HG02884 (cell line): ENCODE results near the gene DUSP19.
"Not testable (repeated sequence)": the region's sequence is repeated elsewhere in the genome, so short reads cannot be mapped to it uniquely, and the experiment has no call there.

Experiments used
- ATAC-seq: cut with Tn5 transposase; IDR thresholded peaks from one replicate; pipeline ENCODE4 v1.9.1; 2021; ENCODE audit warnings: mild to moderate bottlenecking, moderate library complexity; ENCODE audit not compliant: unreplicated experiment

Gene DUSP19, protein sequence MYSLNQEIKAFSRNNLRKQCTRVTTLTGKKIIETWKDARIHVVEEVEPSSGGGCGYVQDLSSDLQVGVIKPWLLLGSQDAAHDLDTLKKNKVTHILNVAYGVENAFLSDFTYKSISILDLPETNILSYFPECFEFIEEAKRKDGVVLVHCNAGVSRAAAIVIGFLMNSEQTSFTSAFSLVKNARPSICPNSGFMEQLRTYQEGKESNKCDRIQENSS

DNA sequence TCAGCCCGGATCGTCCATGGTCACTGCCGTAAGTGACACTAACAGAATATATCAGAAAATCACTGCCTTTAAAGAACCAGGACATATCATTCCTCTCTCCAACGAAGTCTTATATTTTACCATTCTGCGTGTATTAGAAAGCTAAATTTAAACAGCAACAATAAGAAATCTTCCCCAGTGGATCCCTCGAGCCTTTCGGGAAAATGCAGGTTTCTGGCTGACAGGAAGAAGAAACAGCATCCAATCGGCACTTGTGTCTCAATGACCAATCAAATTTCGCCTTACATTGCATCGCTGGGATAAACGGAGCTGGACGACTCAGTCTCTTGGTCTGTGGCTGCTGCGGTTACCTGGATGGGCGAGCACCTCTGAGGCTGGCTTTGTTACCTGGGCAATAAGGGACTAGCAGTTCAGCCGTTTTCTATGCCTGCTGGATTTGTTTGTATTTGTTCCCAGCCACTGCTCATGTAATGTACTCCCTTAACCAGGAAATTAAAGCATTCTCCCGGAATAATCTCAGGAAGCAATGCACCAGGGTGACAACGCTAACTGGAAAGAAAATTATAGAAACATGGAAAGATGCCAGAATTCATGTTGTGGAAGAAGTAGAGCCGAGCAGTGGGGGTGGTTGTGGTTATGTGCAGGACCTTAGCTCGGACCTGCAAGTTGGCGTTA, at the start of gene DUSP19:
DUSP19 (plus strand) TSS at position 284 of the 675 bp plus-strand sequence; CDS start at position 471, 187 bp downstream.
- peak; percentile 92 for ATAC-seq

DNA sequence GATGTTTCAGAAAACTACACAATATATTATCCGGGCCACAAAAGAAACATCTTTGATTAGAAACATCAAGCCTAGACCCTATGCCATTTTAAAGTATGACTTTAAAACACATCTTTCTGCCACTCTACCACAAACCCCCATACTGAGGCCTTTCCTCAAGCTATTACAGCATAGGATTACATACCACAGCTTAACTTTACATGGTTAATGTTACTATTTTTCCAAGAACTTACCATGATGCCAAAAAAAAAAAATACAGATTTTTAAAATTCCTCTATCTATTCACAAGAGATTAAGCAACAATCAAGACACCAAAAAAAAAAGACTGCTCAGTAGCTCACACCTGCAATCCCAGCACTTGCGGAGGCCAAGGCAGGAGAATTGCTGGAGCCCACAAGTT, 49.3 kb upstream of the DUSP19 start:
- ATAC-seq: no peak

DNA sequence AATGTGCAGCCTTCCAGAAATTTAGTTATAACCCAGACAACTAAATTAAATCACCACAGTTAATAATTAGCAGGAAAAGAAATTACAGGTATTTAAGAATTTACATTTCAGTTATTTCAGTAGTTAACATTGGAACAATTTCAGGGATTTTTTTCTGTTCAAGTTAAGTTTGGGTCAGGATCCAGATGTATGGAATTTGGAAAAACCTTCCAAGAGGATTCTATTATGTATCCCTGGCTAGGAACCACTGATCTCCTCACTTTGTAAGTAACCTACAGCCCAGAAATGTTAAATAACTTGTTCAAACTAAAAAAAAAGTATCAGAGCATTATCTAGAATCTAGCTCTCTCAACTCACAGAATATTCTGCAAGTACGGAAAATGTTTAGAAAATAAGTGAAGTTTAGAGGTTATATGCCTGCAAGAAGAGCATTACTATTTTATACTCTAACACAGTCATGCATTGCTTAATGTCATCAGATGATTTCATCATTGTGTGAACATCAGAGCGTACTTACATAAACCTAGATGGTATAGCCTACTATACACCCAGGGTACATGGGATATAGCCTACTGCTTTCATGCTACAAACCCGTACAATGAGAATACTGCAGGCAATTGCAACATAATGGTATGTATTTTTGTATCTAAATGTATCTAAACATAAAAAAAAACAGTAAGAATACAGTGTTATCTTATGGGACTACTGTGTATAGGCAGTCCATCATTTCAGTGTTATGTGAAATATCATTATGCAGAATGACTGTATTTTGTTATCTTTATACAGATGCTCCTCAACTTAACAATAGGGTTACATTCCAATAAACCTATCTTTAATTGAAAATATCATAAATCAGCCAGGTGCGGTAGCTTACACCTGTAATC, 46.4 kb upstream of the DUSP19 start:
- no peak for ATAC-seq

DNA sequence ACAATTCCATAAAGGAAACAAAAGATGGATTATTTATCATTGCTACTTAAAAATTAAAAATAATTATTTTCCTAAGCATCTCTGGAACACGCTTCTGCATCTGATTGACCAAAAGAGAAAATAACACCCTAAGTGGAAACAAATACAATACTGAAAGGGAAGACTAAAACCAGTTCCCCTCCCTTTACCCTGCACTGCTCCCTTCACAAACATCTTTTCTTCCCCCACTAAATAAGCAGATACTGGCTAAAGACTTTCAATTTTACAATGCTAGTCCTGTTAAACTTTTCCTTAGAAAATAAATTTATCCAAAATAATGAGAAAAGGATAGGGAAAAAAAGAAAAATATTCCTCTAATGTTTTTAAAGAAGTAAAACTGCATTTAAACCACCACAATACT, 44.6 kb upstream of the DUSP19 start:
- no peak for ATAC-seq

DNA sequence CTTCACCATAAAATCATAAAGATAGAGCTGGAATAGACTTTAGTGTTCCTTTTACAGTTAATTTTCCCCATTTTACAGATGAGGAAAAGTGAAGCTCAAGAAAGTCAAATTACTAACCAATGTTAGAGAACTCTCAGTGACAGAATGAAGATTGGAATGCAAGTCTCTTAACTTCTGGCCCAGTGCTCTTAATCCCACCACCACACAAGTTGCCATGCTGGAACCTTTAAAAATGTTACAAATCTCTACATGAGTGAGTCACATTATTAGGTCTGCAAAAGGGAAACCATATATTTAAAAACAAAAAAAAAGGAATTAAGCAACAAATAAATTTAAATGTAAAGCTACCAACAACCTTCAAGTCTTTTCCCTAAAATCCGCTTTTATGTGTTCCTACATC, 43.7 kb upstream of the DUSP19 start:
- ATAC-seq: no peak

DNA sequence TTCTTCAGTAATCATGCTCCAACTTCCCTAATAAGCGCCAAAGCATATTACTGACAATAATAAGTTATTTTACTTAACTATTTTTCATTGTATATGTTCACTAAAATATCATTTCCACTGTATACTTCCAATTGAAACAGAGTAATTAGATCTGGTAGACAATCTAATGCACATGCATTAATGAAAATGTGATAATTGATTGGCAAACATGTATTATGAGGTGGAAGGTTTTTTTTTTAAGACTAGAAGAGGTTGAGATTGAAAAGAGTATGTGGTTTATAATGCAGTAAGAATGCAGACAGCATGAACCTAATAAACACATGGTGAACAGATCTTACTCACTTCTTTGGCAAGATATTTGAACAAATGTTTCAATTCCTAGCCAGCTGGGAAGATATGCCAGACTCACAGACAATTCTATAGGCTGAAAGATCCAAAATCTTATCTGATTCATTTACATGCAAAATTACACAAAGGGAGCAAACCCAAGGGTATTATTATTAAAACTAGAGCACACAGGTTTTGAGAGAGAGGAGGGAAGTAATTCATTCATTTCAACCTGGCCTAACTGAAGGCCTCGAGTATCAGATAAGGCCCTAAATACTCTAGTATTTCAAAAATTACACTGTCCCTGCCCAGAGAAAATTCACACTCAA, 43.1 kb upstream of the DUSP19 start:
- no peak for ATAC-seq

DNA sequence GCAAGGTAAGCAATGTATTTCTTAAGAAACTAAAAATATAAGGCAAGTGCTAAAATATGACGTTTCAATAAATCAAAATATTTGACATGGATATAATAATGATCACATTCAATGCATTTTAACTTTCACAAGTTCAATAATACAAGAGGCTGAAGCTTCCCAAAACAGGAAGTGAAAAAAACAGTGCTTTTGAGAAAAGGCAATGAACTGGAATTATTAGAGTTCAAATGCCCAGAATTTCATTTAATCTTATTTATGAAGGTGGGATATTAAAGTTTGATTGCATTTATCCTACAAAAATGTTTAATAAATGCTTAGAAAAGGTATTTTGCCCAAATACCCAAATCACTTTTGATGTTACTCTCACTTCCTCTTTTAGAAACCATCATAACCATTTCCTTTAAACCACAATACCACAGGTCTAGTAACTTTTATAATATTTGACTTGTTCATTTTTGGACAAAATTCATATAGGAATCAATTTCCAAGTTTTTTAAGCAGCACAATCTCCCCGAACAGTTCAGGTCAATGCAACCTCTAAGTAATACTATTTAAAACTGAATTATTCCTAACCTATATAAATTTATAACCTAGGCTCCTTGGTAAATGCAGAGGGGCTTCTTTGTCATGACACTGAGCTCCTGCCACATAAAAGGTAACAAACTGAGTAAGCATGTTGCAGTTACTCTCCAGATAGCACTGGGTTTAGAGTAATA, 42.4 kb upstream of the DUSP19 start:
- ATAC-seq: peak; percentile 51

DNA sequence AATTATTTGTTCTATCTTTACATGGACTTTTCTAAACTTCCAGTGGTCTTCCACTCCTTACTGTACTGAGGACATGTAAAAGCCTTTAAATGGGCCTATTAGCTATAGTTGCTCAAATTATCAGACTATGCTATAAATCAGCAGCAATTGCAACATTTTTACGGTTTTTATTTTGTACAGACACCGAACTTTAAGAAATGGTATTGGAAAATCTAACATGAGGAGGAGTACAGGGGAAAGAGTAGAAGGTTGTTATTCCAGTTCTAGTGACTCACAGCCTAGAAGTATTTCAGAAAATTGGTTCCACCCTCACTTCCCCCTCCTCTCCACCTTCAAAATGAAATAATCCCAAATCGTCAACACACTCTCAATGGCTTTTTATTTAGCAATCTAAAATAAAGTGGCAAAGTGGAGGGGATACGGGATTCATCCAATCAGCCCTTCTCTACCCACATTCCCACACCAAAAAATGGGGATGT, 41.4 kb upstream of the DUSP19 start:
- no peak for ATAC-seq

DNA sequence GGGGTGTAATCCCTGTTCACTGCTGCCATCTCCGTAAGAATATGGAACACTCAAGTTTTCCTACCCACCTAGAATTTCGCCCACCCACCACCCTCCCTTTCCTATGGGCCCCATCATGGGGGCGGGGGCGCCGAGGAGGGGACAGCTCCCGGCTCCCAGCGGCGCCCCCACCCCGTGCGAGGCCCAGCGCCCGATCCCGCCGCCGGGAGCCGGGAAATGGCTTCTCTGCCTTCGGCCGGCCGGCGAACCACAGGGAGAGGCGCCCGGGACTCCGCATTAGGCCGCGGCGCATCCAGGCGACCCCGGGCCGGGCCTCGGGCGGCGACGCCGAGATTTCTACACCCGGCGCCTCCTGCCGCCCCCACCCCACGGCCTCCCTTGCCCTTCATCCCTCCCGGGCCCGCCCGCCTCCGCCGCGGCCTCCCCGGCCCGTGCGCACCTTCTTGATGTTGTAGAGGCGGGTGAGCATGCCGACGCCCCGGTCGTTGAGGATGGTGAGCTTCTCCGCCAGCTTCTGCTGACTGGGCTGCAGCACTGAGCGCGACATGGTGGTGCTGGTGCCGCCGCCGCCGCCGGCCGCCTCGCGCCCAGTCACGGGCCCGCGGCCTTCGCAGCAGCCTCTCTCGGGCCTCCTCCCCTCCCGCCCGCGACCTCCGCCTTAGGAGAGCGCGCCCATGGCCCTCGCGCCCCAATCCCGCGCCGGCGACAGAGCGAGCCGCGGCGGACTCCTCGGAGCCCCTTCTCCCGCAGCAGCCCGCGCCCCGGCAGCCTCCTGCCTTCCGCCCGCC, 40.8 kb upstream of the DUSP19 start:
- peak; percentile 28 for ATAC-seq

DNA sequence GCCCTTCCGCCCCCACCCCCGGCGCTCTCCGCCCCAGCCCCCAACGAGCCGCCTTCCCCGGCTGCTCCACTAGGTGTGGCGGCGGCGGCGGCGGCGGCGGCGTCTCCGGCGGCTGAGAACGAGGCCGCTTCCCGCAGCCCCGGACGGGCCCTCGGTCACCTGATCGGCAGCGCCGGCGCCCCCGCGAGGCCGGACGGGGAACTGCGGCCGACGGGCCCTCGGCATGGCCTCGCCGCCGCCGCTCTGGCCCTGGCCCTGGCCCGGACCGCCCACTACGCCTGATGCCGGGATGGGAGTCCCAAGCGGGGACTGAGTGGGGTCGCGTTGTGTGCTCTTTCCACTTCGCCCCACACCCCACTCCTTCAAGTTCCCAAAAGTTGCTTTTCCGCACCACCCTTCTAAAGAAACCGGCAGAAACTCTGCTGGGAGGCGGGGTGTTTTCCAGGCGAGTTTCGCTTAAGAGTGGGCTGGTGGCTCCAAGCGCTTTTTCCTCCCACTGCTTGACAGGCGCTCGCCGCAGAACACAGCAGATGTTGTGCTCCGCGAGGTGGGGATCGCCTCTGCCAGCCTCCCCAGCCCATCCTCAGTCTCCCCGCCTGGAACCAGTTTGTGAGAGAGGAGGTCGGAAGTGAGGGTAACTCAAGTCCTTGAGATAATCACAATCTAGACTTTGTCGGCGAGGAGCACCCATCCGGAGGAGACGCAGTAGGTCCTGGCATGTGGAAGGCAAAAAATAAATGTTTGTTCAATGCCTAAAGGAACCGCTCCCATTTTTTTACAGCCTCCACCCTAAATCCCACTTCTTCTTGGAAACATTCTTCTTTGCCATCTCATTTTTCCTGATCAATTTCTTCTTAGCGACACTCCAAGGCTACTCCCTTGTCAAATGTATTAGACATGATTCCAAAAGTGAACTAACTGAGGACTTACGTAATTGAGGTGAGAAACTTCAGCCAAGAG, 39.9 kb upstream of the DUSP19 start, which contains the start of gene NCKAP1:
NCKAP1 (minus strand) TSS at position 117 of the 960 bp plus-strand sequence. CDS start 358 bp downstream, outside the sequence.
- ATAC-seq: peak; percentile 69

DNA sequence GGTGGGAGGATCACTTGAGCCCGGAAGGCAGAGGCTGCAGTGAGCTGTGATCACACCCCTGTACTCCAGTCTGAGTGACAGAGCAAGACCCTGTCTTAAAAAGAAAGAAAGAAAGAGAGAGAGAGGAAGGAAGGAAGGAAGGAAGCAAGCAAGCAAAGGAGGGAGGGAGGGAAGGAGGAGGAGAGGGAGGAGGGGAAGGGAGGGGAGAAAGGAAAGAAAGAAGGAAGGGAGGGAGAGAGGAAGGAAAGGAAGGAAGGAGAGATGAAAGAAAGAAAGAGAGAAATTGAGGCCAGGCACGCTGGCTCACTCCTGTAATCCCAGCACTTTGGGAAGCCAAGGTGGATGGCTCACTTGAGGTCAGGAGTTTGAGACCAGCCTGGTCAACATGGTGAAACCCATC, 37.9 kb upstream of the DUSP19 start:
- no peak for ATAC-seq

DNA sequence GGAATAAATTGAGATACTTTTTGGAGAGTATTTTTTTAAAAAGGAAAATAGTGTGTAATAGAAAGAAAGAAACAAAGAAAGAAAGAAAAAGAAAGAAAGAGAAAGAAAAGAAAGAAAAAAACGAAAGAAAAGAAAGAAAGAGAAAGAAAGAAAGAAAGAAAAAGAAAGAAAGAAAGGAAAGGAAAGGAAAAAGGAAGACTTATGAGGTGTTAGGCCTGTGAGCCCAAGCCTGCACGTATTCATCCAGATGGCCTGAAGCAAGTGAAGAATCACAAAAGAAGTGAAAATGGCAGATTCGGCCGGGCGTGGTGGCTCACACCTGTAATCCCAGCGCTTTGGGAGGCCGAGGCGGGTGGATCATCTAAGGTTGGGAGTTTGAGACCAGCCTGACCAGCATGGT, 35.0 kb upstream of the DUSP19 start:
- not testable (repeated sequence) for ATAC-seq

DNA sequence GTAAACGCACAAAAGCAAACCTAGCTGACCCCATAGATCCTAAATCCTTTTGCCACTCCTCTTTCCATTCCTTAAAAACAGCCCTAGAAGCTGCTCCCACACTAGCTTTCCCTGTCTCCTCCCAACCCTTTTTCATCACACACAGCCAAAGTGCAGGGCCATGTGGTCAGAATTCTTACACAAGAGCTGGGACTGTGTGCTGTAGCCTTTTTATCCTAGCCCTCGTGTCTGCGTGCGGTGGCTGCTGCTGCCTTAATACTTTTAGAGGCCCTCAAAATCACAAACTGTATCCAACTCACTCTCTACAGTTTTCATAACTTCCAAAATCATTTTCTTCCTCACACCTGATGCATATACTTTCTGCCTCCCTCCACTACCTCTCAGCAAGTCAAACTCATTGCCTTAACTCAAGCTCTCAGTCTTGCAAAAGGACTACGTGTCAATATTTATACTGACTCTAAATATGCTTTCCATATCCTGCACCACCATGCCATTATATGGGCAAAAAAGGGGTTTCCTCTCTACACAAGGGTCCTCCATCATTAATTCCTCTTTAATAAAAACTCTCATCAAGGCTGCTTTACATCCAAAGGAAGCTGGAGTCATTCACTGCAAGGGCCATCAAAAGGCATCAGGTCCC, 30.9 kb upstream of the DUSP19 start:
- ATAC-seq: not testable (repeated sequence)

DNA sequence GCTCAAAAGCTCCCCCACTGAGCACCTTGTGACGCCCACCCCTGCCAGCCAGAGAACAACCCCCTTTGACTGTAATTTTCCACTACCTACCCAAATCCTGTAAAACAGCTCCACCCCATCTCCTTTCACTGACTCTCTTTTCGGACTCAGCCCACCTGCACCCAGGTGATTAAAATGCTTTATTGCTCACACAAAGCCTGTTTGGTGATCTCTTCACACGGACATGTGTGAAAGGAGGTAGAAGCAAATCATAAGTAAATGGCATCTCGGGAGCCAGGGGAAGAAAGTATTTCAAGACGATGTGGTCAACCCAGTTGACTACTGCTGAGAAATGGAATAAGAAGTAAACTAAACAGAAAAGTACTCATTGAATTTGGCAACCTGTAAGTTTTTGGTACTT, 29.1 kb upstream of the DUSP19 start:
- ATAC-seq: no peak

DNA sequence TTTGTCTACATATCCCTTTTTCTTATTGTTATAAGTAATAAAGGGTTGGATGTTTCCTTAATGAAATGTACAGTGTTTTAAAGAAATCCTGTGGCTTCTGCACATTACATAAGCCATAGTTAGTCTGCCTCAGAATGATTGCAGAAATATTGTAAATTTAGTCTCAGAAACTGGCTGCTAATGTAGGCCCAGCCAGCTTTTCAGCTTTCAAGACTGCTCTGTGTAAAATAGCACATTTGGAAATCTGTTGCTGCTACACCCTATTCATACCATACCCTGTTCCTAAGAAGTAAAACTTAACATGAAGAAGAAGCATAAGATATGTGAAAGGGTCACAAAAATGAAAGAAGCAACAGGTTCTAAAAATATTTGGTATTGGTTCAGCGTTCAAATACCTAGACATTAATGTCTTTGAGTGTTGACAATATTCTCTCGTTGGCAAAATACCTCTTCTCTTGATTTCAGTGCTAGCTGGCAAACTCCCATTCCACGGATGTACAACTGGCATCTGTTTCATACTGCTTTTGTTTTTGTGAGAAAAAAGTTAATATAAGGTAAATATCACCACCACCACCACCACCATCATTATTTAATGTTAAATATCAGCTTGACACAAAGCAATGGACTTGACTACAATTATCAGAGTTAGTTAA, 21.1 kb upstream of the DUSP19 start:
- peak; percentile 37 for ATAC-seq

DNA sequence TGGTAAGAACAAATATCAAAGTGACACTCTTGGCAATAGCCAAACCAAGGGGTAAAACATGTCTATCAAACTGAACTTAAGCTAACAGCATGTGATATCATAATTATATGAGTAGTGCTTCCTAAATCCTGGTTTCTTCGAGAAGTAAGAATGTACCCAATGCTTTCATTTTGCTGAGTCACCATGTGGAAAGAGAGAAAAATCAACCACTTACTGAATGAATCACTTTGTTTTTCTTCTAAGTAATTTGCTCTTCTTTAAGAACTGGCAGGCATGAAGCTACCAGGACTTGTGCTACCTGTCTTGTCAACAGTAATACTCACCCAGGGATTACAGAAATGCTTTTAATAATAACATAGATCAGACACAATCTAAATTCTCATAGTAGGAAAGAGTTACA, 19.0 kb upstream of the DUSP19 start:
- ATAC-seq: no peak

DNA sequence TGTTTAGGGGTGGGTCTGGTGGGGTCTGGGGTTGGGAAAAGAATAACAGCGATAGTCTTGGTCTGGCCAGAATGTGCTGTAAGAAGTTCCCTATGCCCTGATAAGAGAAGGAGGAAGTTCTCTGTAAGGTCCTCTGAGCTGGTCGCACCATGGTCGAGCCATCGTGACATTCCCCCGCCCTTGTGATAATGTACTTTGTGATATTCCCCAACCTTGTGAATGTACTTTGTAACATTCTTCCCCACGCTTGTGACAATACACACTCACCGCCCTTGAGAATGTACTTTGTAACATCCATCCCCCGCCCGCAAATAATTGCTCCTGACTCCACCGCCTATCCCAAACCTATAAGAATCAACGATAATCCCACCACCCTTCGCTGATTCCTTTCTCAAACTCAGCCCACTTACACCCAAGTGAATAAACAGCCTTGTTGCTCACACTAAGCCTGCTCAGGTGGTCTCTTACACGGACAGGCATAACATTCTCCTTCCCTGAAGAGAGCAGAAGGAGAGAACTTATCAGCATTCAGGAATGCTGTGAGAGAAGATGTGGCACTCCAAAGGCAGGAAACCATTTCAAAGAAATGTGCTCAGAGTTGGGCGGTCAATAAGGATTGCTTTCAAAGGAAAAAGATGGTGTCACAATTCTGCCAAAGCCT, 17.8 kb upstream of the DUSP19 start:
- no peak for ATAC-seq
